NCI-H187 (cell line): ENCODE data around the gene SPACA5.
"Not testable (repeated sequence)": the region's sequence is repeated elsewhere in the genome, so short reads cannot be mapped to it uniquely, and the experiment has no call there.

Source experiments
- DNase-seq, 2 experiments: peaks; one replicate each; lab custom pipeline; 2025; lab: John Stamatoyannopoulos, UW

Gene SPACA5

DNA sequence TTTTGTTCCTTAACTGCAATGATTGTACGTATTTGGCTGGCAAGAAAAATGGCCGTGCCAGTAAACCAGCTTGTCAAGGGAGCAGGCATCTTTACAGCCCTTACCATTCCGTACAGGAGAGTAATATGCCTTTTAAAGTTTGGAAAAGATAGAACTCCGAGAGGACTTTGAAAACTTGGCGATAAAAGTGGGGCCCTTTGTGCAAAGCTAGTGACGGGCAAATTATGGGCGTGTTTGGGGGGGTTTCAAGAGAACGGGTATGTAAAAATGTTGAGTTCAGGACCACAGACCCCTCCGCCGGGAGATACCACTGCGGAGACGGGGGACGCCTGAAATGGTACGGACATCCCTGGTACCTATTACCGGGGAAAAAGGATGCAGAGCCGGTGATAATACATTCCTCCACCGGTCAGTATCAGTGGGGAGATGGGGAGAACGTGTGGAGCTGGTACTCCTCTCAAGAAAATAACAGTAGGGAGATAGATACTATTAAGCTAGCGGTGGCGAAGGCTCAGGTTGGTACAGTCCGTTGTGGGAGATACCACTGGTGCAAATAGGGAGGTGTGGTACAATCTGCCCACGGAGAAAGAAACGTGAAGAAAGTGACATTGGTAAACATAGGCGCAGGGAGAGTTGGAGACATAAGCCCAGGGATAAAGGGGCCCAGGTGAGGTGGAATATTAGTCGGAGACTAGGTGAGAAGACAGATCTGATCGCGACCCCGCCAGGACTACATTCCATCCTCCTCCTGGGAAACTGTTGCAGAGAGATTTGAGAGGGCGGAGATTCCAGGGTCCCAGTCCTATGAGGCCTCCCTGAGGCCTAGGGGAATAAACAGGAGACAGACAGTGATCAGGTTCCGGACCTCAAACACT, 14.5 kb downstream of the SPACA5 start:
- peak; percentile 14 to 67 for DNase-seq

DNA sequence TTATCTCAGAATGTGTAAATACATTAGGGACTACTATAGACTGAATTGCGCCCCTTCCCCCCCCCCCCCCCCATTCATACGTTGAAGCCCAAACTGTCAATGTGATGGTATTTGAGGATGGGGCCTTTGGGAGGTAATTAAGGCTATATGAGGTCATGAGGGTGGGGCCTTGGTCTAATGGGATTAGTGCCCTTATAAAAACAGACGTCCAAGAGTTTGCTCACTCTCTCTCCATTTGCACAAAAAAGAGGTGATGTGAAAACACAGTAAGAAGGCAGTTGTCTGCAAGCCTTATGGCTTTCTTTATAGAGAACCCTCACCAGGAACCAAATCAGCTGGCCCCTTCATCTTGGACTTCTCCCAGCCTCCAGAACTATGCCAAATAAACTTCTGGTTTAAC, 15.3 kb downstream of the SPACA5 start:
- DNase-seq, result no peak

DNA sequence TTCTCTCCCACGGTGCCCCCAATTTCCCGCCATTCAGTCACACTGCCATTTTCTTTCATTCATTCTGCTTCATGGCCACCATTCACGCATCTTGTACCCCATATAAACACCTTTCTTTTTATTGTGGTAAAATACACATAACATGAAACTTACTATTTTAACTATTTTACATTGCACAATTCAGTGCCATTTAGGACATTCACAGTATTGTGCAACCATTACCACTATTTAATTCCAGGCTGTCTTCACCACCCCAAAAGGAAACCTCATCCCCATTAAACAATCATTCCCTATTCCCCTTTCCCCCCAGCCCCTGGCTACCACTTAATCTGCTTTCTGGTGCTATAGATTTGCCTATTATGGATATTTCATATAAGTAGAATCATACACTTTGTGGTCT, 15.9 kb downstream of the SPACA5 start:
- no peak for DNase-seq

DNA sequence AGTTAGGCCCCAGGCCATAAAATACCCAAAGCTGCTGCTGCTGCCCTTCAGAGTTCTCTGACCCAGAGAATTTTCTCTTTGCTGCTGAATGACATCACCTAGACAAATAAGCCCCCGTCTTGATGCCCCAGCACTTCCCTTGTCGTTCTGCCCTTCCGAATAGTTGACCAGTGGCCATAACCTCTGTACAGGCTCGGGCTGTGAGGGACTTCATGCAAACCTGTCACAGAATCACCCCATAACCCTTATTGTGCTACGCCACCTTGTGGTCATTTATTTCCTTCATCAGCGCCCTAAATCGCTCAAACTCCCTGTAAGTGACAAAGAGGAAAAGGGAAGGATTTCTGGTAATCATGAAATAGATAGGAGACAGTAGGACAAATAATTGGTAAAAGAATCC, 18.8 kb downstream of the SPACA5 start:
- DNase-seq, result no peak

DNA sequence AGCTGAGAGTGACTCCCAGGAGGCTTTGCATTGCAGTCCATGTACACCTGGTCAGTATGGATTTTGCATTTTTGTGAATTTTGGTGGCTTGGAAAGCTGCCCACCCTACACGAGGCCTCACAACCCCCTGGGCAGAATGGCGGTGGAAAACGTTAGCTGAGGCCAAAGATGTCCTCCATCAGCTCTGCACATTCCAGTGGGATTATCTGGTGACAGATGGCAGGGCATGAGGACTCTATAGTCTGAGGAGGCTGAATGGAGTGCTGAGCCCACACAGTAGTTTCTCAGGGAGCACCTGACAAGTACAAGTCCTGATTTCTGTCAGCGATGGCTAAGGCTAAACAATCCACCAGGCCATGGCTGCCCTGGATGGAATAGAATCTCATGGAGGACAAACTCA, 20.8 kb downstream of the SPACA5 start:
- not testable (repeated sequence) for DNase-seq

DNA sequence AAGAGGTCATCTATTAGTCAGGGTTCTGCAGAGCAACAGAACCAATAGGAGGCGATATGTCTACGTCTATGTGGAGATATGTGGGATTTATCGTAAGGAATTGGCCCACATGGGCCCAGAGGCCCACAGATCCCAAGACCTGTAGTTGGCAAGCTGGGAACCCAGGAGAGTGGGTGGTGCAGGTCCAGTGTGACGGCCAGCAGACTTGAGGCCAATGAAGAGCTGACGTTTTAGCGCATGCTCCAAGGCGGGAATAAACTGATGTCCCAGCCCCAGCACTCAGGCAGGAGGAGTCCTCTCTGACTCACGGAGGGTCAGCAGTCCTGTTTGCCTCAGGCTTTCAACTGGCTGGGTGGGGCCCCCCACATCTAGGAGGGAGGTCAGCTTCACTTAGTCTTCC, 21.3 kb downstream of the SPACA5 start:
- no peak for DNase-seq

DNA sequence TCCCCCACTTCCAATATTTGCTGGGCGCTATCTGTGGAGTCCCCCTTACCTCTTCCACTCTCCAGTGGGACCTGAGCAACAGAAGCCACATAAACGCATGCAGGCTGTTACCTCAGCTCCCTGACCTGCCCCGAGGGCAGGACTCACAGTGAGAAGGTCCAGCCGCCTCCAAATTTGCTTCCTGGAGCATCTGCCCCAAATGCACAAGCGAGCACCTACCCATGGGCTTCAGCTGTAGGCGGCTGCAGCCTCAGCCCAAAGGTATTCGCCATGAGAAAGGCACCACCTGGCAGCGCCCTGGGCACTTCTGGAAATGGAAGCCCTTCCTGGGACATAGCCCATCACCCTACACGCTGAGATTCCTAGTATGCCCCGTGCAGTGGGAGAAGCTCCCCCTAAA, 23.4 kb downstream of the SPACA5 start:
- no peak for DNase-seq

DNA sequence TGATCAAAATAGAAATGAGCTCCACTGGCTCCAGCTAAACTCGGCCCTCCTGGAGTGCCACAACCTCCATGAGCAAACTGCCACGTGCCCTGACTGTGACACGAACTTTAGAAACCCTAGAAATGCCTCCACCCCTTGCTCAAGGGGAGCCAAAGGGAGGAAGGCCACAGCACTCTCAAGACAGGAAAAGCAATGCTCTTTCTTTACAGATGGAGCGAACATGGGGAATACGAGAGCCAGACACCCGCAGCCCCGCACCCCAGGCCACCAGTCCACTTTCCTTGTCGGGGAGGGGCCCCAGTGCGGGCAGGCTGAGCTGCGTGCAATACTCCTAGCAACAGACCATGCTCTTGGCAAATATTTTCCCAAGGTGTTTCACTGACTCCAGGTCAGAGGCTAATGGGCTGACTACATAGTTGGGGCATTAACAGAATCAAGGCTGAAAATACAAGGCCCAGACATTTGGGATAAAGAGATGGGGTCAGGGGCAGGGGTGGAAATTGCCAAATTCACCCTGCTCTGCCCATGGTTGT, 23.9 kb downstream of the SPACA5 start:
- DNase-seq, result not testable (repeated sequence)

DNA sequence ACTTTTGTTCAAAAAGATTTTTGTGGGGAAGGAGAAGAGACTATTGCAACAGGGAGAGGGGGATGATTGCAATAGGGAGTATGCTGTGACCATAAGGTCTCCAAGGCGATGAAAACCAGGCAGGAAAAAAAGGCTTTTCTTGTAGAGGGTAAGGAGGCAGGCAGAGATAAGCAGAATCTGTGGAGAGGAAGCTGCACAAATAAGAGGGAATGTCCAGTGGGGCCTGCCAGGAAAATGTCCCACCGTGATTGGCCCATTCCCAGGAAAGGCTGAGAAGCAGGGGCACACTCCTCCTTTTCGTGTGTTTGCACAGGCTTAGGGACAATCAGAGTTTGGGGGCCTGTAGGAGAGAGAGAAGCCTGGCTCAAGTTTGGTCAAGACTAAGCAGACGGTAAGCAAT, 29.1 kb downstream of the SPACA5 start:
- DNase-seq, result no peak

DNA sequence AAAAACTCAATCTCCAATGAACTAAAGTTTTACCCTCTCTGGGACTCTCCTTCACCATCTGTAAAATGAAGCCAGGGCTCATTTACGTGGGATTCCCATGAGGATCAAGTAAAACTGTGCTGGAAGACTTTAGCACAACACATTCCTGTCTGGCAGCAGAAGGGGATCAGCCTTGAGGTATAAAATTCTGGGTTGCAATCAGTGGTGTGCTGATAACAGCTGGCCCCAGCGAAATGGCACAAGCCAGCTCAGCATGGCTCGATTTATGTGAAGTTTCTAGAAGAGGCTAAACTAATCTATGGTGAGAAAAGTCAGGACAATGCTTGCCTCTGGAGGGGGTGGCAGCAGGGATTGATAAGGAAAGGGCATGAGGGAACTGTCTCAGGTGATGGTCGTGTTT, 36.3 kb downstream of the SPACA5 start:
- DNase-seq, result no peak

DNA sequence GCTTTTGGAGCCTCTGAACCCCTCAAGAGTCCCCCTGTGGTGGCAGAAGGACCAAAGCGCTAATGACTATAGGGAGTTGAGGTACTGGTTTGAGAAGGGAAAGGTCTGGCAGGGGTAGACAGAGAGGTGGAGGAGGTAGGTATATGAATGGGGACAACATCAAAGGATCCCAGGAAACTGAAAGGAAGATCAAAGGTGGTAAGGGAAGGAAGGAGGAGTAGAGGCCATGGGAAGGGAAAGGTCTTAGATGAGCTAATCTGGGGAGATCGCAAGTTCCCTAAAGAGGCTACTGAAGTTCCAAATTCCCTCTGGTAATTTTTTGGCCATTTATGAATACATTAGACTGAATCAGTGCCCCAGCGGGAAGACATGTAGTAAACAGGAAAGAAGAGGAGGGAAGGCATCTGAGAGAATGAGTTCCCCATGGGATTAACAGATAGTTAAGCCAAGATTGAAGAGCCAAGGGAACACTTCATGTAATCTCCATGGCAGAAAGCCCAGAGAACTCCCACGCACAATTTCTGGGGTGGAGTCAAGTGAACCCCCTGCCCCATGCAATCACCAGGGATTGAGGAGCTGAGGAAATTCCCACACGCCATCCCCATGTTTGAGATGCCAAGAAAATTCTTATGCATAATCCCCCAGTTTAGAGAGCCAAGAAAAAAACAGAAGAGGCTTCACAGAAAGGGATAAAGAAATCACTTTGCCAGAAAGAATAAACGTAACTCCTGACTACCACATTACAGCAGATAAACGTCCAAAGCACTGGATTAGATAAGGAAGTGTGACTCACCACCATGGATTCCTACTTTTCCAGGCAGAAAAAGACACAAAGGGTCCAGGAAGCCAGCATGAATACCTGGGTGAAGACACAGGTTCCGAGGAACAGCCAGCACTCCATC, 38.9 kb downstream of the SPACA5 start:
- DNase-seq, result no peak

DNA sequence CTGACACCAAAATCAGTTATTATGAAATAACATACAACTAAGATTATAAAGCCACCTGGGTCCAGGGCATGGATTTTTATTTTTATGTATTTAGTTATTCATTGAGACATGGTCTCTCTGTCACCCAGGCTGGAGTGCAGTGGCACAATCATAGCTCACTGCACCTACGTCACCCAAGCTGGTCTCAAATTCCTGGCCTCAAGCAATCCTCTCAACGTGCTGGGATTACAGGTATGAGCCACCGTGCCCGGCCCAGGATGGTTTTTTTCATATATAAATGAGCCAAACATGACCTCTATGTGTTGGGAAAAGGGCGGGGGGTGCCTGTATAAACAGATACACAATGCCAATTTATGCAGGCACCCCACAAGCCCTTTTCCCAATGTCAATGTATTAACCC, 40.1 kb downstream of the SPACA5 start:
- DNase-seq, result no peak

DNA sequence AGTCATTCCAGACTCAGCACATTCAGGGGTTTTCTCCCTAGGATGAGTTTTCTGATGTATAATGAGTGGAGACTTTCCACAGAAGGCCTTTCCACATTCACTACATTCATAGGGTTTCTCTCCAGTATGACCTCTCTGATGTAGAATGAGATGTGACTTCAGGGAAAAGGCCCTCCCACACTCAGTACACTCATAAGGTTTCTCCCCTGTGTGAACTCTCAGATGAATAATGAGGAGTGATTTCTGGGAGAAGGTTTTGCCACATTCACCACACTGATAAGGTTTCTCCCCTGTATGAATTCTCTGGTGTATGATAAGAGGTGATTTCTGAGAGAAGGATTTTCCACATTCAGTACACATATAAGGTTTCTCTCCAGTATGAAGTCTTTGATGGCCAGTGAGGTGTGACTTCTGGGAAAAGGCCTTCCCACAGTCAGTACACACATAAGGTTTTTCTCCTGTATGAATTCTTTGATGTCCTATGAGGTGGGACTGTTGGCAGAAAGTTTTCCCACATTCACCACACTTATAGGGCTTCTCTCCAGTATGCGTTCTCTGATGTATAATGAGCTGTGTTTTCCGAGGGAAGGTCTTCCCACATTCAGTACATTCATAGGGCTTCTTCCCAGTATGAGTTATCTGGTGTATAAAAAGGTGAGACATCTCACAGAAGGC, 52.0 kb downstream of the SPACA5 start:
- no peak for DNase-seq

DNA sequence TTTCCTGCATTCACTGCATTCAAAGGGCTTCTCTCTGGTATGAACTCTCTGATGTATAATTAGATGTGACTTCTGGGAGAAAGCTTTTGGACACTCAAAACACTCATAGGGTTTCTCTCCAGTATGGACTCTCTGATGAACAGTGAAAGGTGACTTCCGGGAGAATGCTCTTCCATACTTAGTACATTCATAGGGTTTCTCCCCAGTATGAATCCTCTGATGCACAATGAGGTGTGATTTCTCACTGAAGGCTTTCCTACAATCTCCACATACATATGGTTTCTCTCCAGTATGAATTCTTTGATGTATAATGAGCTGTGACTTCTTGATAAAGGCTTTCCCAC, 52.5 kb downstream of the SPACA5 start:
- DNase-seq, result no peak
